Spinal cord (tissue), 10 donors: Measurements from ENCODE around the gene CARD14. TPM values are rescaled to one million over a fixed set of nuclear protein-coding genes. Genes with fewer than 3 reads are reported as not detected.

Experiments
- DNase-seq, 6 donors: peaks; one replicate each; pipeline versions ENCODE4 v3.0.0 to v3.0.0-alpha.2; 2013 to 2015; ENCODE audit warnings: low spot score in 6 of 6, low read depth in 4 of 6
- H3K27ac ChIP-seq: one replicate; pipeline ENCODE4 v1.5.1; 2013; ENCODE audit warnings: low read depth, low read length, control low read depth
- H3K27me3 ChIP-seq: one replicate; pipeline ENCODE4 v1.6.1; 2013; ENCODE audit warnings: low read length; ENCODE audit not compliant: control insufficient read depth, insufficient read depth
- H3K36me3 ChIP-seq: one replicate; pipeline ENCODE4 v1.6.1; 2013; ENCODE audit warnings: low read length; ENCODE audit not compliant: control insufficient read depth, insufficient read depth
- H3K4me1 ChIP-seq: one replicate; pipeline ENCODE4 v1.6.1; 2013; ENCODE audit warnings: low read length; ENCODE audit not compliant: control insufficient read depth, insufficient read depth
- H3K4me3 ChIP-seq: one replicate; pipeline ENCODE4 v1.5.1; 2013; ENCODE audit warnings: low read depth, low read length, control low read depth
- H3K9me3 ChIP-seq: one replicate; pipeline ENCODE4 v1.6.1; 2013; ENCODE audit warnings: low read length; ENCODE audit not compliant: control insufficient read depth, insufficient read depth
- WGBS: methylation state at CpG from one replicate; pipeline ENCODE4 v1.1.5; 2013; ENCODE audit warnings: missing lambda C conversion rate; ENCODE audit not compliant: insufficient coverage; 5-methylcytosine and 5-hydroxymethylcytosine counted together
- polyA plus RNA-seq, 2 donors: library from polyadenylated mRNA; unstranded; fragments of 120-200 nt; gene quantifications; one replicate each; pipeline ENCODE4 v1.2.1, GENCODE V29; 2013; ENCODE audit not compliant: insufficient read length in 2 of 2
- total RNA-seq, 2 donors: library from RNA; depleted of rRNA in 1 of 2; stranded (reverse); fragments of 120-200 nt in 1 of 2; fragments of >200 nt in 1 of 2; gene quantifications; one replicate each; pipeline versions ENCODE4 v1.2.3 to v1.2.4, GENCODE V29; 2013 to 2014
- donor health status: healthy.

Gene CARD14
- total and polyA plus RNA-seq, 4 donors = 0.28 to 3.1 (median 0.88) TPM

DNA sequence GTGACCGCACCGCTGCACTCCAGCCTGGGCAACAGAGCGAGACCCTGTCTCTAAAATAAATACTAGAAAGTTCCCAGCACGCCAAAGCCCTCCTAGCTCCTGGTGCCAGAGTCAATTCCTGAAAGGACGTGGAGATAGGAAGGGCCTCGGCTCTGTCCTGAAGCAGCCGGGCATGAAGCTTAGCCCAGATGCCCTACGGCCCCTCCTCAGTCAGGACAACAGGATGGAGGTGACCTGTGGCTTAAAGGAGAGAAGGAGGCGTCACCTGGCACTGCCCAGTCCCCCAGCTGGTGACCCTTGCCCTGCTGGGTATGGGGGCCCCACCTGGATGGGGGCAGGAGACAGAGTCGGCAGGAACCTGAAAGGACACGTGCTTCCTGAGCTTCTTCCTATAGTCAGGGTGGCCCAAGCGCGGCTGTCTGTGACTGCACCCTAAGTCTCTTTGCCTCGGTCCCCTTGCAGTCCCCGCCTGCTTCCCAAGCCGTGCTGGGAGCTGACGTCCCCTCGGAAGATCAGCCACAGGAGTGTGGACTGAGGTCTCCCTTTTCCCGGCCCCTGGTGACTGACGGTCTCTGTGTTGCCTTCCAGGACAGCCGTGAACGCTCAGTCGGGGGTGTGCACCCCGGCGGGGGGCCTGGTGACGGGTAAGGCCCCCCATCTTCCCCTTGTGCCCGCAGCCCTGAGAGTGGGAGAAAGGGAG lies 75.9 kb downstream of the CARD14 start:
- H3K9me3 ChIP-seq = no peaks in the 10 kb centered on the region
- 91% methylated on average over 27 of the region's 27 CpGs for WGBS

DNA sequence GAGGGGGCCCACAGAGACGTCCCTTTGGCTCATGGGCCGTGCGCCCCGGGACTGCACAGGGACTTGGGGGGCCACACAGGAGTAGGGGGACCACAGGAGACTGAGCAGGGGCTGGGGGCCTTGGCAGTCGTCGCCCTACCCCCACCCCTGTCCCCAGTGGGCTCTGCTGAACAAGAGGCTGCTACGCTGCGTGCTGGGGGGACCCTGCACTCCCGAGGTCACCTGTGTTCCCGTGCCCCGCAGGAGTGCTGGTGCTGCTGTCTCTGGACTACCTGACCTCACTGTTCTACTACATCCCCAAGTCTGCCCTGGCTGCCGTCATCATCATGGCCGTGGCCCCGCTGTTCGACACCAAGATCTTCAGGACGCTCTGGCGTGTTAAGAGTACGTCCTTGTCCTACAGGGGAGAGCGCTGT lies 76.4 kb downstream of the CARD14 start:
- WGBS = 92% methylated on average over 14 of the region's 19 CpGs
- no peak overlapping the region for H3K4me3 ChIP-seq
- no peak overlapping the region for H3K27ac ChIP-seq
- DNase-seq = no peak
- H3K36me3 ChIP-seq = peaks cover 92% of the 10 kb centered on the region
- H3K4me1 ChIP-seq = no peaks in the 10 kb centered on the region
- no peaks in the 10 kb centered on the region for H3K27me3 ChIP-seq
- no peaks in the 10 kb centered on the region for H3K9me3 ChIP-seq

More for the DNA sequence above, 75.9 kb downstream of the CARD14 start:
- DNase-seq = no peak
- no peaks in the 10 kb centered on the region for H3K27me3 ChIP-seq
- no peak overlapping the region for H3K4me3 ChIP-seq
- H3K4me1 ChIP-seq = no peaks in the 10 kb centered on the region
- peaks cover 89% of the 10 kb centered on the region for H3K36me3 ChIP-seq
- no peak overlapping the region for H3K27ac ChIP-seq

DNA sequence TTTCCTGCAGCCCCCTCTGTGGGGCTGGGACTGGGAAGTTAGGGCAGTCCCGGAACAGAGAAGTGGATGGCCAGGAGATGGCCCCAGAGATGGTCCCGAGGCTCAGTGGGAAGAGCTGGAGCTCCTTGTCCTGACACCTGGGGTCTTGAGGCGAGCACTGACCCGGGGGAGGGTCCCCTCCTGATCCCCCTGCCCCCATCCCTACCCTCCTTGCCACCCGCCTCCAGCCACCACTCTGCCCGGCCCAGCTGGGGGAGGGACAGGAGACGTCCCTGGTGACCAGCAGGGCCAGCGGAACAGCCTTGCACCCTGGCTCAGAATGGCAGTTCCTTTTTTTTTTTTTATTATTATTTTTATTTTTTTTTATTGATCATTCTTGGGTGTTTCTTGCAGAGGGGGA lies 76.9 kb downstream of the CARD14 start:
- Histone ChIP-seq H3K4me1 (no peaks in the 10 kb centered on the region), H3K27ac (no peak overlapping the region), H3K27me3 (no peaks in the 10 kb centered on the region), H3K4me3 (no peak overlapping the region), H3K36me3 (peaks cover 92% of the 10 kb centered on the region), H3K9me3 (no peaks in the 10 kb centered on the region)
- WGBS = 95% methylated on average over 4 of the region's 8 CpGs
- DNase-seq = no peak

DNA sequence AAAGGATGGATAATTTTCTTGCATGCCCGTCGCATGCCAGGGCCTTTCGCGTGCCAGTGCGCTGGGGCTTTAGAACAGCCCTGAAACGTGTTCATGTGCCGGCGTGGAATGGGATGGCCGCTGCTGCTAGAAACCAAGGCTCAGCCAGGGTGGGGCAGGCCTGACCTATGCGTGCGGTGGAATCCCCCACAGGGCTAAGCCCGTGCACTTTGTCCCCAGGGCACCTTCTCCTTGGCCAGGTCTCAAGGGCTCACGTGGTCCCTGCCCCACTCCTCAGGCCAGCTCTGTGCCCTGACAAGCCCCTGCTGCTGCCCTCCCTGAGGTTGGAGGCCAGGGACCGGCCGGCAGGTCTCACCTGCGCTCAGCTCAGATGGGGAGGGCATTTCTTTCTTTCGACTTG lies 77.7 kb downstream of the CARD14 start:
- no peak overlapping the region for H3K4me3 ChIP-seq
- H3K9me3 ChIP-seq = no peaks in the 10 kb centered on the region
- 97% methylated on average over 17 of the region's 17 CpGs for WGBS
- no peak for DNase-seq
- no peak overlapping the region for H3K27ac ChIP-seq
- H3K4me1 ChIP-seq = no peaks in the 10 kb centered on the region
- no peaks in the 10 kb centered on the region for H3K27me3 ChIP-seq
- peaks cover 92% of the 10 kb centered on the region for H3K36me3 ChIP-seq

DNA sequence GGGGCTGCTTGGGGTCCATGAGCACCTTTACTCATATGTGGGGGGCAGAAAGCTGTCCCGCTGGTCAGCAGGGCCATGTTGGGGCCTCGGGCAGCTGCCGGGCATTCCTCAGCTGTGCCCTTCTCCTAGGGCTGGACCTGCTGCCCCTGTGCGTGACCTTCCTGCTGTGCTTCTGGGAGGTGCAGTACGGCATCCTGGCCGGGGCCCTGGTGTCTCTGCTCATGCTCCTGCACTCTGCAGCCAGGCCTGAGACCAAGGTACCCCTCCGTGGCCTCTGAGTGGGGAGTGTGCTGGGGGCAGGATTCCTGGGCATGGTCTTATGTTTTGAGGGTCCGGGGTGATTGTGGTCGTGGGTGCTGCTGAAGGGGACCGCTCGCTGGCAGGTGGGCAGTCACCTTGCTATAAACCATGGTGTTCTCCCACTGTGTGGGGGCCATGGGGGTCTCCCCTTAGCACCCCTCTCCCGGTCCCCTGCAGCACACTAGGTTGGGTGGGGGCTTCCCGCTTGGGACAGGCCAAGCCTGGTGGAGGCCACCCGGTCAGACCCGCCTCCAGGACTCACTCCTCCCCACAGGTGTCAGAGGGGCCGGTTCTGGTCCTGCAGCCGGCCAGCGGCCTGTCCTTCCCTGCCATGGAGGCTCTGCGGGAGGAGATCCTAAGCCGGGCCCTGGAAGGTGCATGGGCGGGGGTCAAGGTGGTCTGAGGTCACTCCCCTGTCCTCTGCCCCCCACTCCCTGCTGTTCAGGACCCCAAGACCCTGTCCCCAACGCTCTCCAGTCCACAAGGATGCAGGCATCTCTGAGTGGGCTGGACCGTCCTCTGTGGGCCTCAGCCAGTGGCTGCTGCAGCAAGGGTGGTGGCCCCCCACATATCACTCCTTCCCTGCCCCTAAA lies 78.4 kb downstream of the CARD14 start:
- no peaks in the 10 kb centered on the region for H3K4me1 ChIP-seq
- H3K36me3 ChIP-seq = peaks cover 91% of the 10 kb centered on the region
- no peak for DNase-seq
- no peaks in the 10 kb centered on the region for H3K27me3 ChIP-seq
- no peak overlapping the region for H3K27ac ChIP-seq
- no peak overlapping the region for H3K4me3 ChIP-seq
- 95% methylated on average over 20 of the region's 23 CpGs for WGBS
- H3K9me3 ChIP-seq = no peaks in the 10 kb centered on the region

DNA sequence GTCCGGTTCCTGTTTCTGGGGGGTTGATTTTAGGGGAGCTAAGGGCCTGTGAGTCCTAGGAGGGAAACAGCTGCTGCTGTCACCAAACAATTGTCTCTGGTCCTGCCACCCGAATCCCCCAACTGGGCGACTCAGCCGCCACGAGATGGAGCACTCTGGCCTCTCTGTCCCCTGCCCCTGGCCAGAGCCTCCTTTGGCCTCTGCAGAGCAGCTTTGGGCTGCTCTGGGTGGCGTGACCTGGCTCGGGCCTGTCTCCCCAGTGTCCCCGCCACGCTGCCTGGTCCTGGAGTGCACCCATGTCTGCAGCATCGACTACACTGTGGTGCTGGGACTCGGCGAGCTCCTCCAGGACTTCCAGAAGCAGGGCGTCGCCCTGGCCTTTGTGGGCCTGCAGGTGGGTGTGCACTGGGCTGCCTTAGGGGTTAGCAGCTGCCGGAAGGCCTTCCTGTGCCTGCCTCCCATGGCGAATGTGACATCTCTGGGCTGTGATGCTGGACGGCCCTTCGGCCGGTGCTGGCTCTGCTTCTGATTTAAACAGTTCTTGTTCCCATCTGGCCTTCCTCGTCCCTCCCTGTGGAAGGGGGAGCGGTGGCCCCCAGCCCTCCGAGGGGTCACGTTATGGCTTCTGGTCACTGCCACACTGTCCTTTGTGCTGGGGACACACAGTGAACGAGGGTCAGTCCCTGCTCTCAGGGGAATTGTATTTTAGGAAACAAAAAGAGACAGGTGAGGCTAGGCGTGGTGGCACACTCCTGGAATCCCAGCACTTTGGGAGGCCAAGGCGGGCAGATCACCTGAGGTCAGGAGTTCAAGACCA lies 79.3 kb downstream of the CARD14 start:
- 88% methylated on average over 23 of the region's 26 CpGs for WGBS
- Histone ChIP-seq H3K27ac (no peak overlapping the region), H3K27me3 (no peaks in the 10 kb centered on the region), H3K9me3 (no peaks in the 10 kb centered on the region), H3K4me3 (no peak overlapping the region), H3K4me1 (no peaks in the 10 kb centered on the region), H3K36me3 (peaks cover 89% of the 10 kb centered on the region)
- DNase-seq = no peak

DNA sequence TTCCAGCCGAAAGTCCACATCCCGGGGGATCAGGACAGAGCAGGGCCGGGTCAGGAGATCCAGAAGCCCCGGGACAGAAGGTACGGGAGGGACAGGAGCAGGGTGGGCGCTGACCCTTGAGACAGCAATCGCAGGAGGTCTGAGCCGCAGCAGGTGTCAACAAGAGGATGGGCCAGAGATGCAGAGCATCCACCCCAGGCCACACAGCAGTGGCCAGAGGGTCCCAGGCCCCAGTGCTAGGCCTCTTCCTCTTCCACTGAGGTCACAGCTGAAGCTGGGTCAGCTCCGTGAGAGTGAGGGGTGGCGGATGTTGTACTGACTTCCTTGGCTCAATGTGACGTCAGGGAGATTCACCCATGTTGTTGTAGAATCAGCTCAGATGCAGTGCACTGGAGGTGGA lies 82.1 kb downstream of the CARD14 start:
- DNase-seq = no peak
- H3K4me3 ChIP-seq = no peak overlapping the region
- peaks cover 68% of the 10 kb centered on the region for H3K36me3 ChIP-seq
- no peaks in the 10 kb centered on the region for H3K4me1 ChIP-seq
- H3K9me3 ChIP-seq = no peaks in the 10 kb centered on the region
- 93% methylated on average over 11 of the region's 11 CpGs for WGBS
- no peak overlapping the region for H3K27ac ChIP-seq
- H3K27me3 ChIP-seq = no peaks in the 10 kb centered on the region

DNA sequence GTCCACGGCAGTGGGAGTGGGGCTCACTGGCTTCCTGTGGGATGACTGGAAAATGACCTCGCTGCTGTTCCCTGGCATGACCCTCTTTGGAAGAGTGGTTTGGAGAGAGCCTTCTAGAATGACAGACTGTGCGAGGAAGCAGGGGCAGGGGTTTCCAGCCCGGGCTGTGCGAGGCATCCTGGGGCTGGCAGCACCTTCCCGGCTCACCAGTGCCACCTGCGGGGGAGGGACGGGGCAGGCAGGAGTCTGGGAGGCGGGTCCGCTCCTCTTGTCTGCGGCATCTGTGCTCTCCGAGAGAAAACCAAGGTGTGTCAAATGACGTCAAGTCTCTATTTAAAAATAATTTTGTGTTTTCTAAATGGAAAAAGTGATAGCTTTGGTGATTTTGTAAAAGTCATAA lies 83.0 kb downstream of the CARD14 start:
- Histone ChIP-seq H3K36me3 (peaks cover 61% of the 10 kb centered on the region), H3K4me1 (no peaks in the 10 kb centered on the region), H3K27me3 (no peaks in the 10 kb centered on the region), H3K27ac (no peak overlapping the region), H3K9me3 (no peaks in the 10 kb centered on the region), H3K4me3 (no peak overlapping the region)
- peak in 1 of 6 donors; percentile 43 for DNase-seq
- WGBS = 66% methylated on average over 12 of the region's 13 CpGs

DNA sequence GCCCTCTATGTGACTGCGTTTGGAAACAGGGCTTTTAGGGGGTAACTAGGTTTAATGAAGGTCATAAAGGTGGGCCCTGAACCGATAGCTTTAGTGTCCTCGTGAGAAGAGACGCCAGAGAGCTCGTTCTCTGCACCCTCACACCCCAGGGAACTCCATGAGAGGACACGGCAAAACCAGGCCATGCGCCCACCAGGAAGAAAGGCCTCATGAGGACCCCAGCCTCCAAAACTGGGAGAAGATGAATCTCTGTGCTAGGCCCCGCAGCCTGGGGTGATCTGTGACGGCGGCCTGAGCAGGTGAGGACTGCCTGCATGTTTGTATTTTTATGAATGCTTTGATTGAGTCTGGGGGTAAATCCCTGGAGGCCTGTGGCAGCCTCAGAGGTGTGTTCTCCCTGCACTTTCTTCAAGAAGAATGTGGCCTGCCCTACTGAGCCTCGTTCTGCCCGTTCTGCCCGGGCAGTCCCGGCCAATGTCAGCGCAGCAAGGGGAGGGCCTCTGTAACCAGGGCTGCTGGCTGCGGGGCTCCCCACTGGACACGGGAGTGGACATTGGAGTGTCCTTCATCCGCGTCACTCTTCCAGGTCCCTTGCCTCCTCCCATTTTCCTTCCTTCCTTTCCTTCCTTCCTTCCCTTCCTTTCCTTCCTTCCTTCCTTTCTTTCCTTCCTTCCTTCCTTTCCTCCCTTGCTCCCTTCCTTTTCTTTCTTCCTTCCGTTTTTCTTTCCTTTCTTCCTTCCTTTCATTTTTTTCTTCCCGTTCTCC lies 84.0 kb downstream of the CARD14 start:
- H3K4me1 ChIP-seq = no peaks in the 10 kb centered on the region
- no peak for DNase-seq
- 88% methylated on average over 20 of the region's 21 CpGs for WGBS
- H3K27ac ChIP-seq = no peak overlapping the region
- no peaks in the 10 kb centered on the region for H3K27me3 ChIP-seq
- peaks cover 51% of the 10 kb centered on the region for H3K36me3 ChIP-seq
- no peak overlapping the region for H3K4me3 ChIP-seq
- no peaks in the 10 kb centered on the region for H3K9me3 ChIP-seq
